ENCODE measurements around the gene ATP5F1C. TPM values are rescaled to one million over a fixed set of nuclear protein-coding genes. Genes with fewer than 3 reads are reported as not detected.
A peak's percentile ranks its signal among the peaks of the same experiment; 100 is the strongest.

ATP5F1C gene
- total and polyA plus RNA-seq, 10 of the 15 experiments (the other 5 are each of a cell fraction or from before 2014, with no cell fraction given): 307 to 978 (median 454) TPM

DNA sequence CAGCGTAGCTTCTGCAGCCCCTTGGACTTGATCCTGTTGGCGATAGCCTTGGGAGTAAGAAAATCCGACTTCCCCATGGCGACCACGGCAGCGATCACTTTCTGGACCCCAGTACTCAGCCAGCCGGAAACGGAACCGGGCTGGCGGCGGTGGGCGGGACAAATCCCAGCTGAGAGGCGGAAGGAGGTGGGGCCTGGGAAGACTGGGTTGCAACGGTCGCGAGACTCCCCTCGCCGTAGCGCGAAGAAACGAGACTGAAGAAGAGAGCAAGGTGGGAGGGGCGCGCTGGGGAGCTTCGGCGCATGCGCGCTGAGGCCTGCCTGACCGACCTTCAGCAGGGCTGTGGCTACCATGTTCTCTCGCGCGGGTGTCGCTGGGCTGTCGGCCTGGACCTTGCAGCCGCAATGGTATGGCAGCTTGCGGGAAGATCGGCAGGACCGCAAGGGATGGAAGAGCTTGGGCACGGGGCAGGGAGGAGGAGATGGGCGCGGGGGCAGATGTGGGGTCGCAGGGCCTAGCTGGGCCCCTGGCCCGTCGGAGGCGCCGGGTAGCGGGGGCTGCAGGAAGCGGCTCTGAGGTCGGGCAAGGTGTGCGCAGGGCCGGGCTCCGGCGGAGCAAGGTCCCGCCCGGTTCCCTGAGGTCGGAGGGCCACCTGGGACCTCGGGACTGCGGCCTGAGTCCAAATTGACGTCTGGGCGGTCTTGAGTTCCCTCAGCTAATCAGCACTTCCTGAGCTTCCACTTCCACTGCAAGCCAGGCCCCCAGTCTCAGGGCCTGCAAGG, at the start of gene ATP5F1C, which contains the start of gene KIN (continued):
- TF ChIP-seq ZNF687 (IDR thresholded peaks at IDR 0.05) (peak; percentile 46; the same call in 1 of the 2 replicates), PAX5 (IDR thresholded peaks at IDR 0.05; ENCODE audit: borderline replicate concordance, low read depth, low read length) (0 out of 2 replicates have a peak, but pooled peaks have one; percentile 31), JUND (IDR thresholded peaks at IDR 0.05; ENCODE audit: low read depth, low read length) (no peak), STAT3 (IDR thresholded peaks at IDR 0.05; ENCODE audit: low read depth, low read length) (no peak), MXI1 (IDR thresholded peaks at IDR 0.05; ENCODE audit: low read depth, low read length) (peak; percentile 25; the same call in 1 of the 2 replicates), SIN3A (IDR thresholded peaks at IDR 0.05; ENCODE audit: low read depth, low read length) (peak; percentile 72), RFX5 (IDR thresholded peaks at IDR 0.05; ENCODE audit: low read depth, low read length) (no peak), IRF4 (IDR thresholded peaks at IDR 0.05; ENCODE audit: low read depth, low read length) (no peak), NKRF (conservative IDR thresholded peaks at IDR 0.05) (peak; percentile 45), NR2F1 (conservative IDR thresholded peaks at IDR 0.05) (peak; percentile 41), CREM (IDR thresholded peaks at IDR 0.05; ENCODE audit: low read depth) (no peak), GABPA (IDR thresholded peaks at IDR 0.05; ENCODE audit: low read depth) (peak; percentile 88), MYB (IDR thresholded peaks at IDR 0.05; ENCODE audit: borderline replicate concordance, low read depth, low read length) (no peak), POLR2AphosphoS5 (IDR thresholded peaks at IDR 0.05; ENCODE audit: low read length) (peak; percentile 93)
- TF ChIP-seq, protein P1, sequence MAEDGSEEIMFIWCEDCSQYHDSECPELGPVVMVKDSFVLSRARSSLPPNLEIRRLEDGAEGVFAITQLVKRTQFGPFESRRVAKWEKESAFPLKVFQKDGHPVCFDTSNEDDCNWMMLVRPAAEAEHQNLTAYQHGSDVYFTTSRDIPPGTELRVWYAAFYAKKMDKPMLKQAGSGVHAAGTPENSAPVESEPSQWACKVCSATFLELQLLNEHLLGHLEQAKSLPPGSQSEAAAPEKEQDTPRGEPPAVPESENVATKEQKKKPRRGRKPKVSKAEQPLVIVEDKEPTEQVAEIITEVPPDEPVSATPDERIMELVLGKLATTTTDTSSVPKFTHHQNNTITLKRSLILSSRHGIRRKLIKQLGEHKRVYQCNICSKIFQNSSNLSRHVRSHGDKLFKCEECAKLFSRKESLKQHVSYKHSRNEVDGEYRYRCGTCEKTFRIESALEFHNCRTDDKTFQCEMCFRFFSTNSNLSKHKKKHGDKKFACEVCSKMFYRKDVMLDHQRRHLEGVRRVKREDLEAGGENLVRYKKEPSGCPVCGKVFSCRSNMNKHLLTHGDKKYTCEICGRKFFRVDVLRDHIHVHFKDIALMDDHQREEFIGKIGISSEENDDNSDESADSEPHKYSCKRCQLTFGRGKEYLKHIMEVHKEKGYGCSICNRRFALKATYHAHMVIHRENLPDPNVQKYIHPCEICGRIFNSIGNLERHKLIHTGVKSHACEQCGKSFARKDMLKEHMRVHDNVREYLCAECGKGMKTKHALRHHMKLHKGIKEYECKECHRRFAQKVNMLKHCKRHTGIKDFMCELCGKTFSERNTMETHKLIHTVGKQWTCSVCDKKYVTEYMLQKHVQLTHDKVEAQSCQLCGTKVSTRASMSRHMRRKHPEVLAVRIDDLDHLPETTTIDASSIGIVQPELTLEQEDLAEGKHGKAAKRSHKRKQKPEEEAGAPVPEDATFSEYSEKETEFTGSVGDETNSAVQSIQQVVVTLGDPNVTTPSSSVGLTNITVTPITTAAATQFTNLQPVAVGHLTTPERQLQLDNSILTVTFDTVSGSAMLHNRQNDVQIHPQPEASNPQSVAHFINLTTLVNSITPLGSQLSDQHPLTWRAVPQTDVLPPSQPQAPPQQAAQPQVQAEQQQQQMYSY (CRISPR knock-in tag; IDR thresholded peaks at IDR 0.05): no peak
- TF ChIP-seq, protein P2, sequence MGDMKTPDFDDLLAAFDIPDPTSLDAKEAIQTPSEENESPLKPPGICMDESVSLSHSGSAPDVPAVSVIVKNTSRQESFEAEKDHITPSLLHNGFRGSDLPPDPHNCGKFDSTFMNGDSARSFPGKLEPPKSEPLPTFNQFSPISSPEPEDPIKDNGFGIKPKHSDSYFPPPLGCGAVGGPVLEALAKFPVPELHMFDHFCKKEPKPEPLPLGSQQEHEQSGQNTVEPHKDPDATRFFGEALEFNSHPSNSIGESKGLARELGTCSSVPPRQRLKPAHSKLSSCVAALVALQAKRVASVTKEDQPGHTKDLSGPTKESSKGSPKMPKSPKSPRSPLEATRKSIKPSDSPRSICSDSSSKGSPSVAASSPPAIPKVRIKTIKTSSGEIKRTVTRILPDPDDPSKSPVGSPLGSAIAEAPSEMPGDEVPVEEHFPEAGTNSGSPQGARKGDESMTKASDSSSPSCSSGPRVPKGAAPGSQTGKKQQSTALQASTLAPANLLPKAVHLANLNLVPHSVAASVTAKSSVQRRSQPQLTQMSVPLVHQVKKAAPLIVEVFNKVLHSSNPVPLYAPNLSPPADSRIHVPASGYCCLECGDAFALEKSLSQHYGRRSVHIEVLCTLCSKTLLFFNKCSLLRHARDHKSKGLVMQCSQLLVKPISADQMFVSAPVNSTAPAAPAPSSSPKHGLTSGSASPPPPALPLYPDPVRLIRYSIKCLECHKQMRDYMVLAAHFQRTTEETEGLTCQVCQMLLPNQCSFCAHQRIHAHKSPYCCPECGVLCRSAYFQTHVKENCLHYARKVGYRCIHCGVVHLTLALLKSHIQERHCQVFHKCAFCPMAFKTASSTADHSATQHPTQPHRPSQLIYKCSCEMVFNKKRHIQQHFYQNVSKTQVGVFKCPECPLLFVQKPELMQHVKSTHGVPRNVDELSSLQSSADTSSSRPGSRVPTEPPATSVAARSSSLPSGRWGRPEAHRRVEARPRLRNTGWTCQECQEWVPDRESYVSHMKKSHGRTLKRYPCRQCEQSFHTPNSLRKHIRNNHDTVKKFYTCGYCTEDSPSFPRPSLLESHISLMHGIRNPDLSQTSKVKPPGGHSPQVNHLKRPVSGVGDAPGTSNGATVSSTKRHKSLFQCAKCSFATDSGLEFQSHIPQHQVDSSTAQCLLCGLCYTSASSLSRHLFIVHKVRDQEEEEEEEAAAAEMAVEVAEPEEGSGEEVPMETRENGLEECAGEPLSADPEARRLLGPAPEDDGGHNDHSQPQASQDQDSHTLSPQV (IDR thresholded peaks at IDR 0.05): no peak
